K562 (cell line): ENCODE data around the gene DOLPP1. TPM values are rescaled to one million over a fixed set of nuclear protein-coding genes. Genes with fewer than 3 reads are reported as not detected.
A peak's percentile ranks its signal among the peaks of the same experiment; 100 is the strongest.

Source experiments
- ARHGAP35 ChIP-seq: fragments of 450-650 bp; IDR thresholded peaks from 2 replicates; pipeline ENCODE4 v1.6.1; 2018; ENCODE audit not compliant: partially characterized antibody
- BHLHE40 ChIP-seq: IDR thresholded peaks from 2 replicates; pipeline ENCODE4 v1.6.1; 2011; ENCODE audit warnings: low read length, improper control_type of control experiment
- CBFB ChIP-seq: sonication (generic); formaldehyde crosslinking; IDR thresholded peaks from 2 replicates; pipeline ENCODE4 v1.4.0; 2020; ENCODE audit warnings: mild to moderate bottlenecking, missing genetic modification reagents
- EGR1 ChIP-seq: fragments of 450-650 bp; conservative IDR thresholded peaks from 2 replicates; pipeline ENCODE4 v1.6.1; 2017; ENCODE audit warnings: mild to moderate bottlenecking
- FOS ChIP-seq: IDR thresholded peaks from 3 replicates; pipeline ENCODE4 v1.6.1; 2011; ENCODE audit not compliant: insufficient read length; ENCODE audit errors: extremely low read depth
- HDAC1 ChIP-seq, 2 experiments: fragments of 450-650 bp; IDR thresholded peaks; 2 replicates each; pipeline ENCODE4 v1.6.1; 2016 to 2017; ENCODE audit warnings: inconsistent platforms in 1 of 2, mild to moderate bottlenecking in 1 of 2, moderate library complexity in 1 of 2
- KDM2B ChIP-seq: fragments of 250-450 bp; sonication (Bioruptor Pico); IDR thresholded peaks from 2 replicates; pipeline ENCODE4 v1.8.0; 2021; ENCODE audit warnings: mild to moderate bottlenecking, moderate library complexity
- KDM5B ChIP-seq: fragments of 200-600 bp; sonication (generic); IDR thresholded peaks from 2 replicates; pipeline ENCODE4 v1.6.1; 2012; ENCODE audit warnings: low read depth, mild to moderate bottlenecking, moderate library complexity, low read length, control low read depth, inconsistent platforms; ENCODE audit not compliant: insufficient replicate concordance
- PCBP1 ChIP-seq: fragments of 200-400 bp; formaldehyde crosslinking; IDR thresholded peaks from 2 replicates; pipeline ENCODE4 v1.6.1; 2018; ENCODE audit warnings: mild to moderate bottlenecking, low read depth, low read length; ENCODE audit not compliant: poor library complexity, severe bottlenecking
- SP2 ChIP-seq: IDR thresholded peaks from 2 replicates; pipeline ENCODE4 v1.6.1; 2011; ENCODE audit warnings: mild to moderate bottlenecking, low read depth, low read length, moderate library complexity; ENCODE audit not compliant: poor library complexity, severe bottlenecking; ENCODE audit errors: extremely low read depth
- SREBF1 ChIP-seq: fragments of 150-350 bp; IDR thresholded peaks from 2 replicates; pipeline ENCODE4 v1.6.1; 2014; ENCODE audit warnings: antibody characterized with exemption, low read depth, low read length, borderline replicate concordance
- SRSF7 ChIP-seq: fragments of 200-400 bp; formaldehyde crosslinking; optimal IDR thresholded peaks from 2 replicates; pipeline ENCODE3; 2017; ENCODE audit warnings: mild to moderate bottlenecking, low read depth, low read length
- ZNF263 ChIP-seq: sonication (generic); formaldehyde crosslinking; IDR thresholded peaks from 2 replicates; pipeline ENCODE4 v1.8.0; 2022; ENCODE audit warnings: mild to moderate bottlenecking, missing genetic modification reagents, borderline replicate concordance
- ZNF586 ChIP-seq: fragments of 450-650 bp; formaldehyde crosslinking; conservative IDR thresholded peaks from 2 replicates; pipeline ENCODE4 v1.4.0; 2020; ENCODE audit warnings: mild to moderate bottlenecking, moderate library complexity
- polyA plus RNA-seq, 8 experiments: library from polyadenylated mRNA; depleted of rRNA in 4 of 8; stranded (reverse) in 5 of 8; unstranded in 3 of 8; fragments of >200 nt; fragmentation: Nextera tagmentation in 2 of 8; fragmentation: Illumina TruSeq in 1 of 8; extraction: Ambion mirVana in 2 of 8; extraction: Trizol in 1 of 8; gene quantifications; 2 replicates each; pipeline versions ENCODE4 v1.2.1 to v1.2.3, GENCODE V29; 2011 to 2014; ENCODE audit warnings: inconsistent platforms in 1 of 8, missing spikeins in 1 of 8
- total RNA-seq, 7 experiments: library from RNA; depleted of rRNA in 6 of 7; stranded (reverse); fragments of >200 nt in 6 of 7; fragmentation: Illumina TruSeq in 2 of 7; extraction: Trizol in 2 of 7; gene quantifications; 2 replicates each; pipeline versions ENCODE4 v1.2.1 to v1.2.3, GENCODE V29; 2011 to 2021; ENCODE audit warnings: low replicate concordance in 1 of 7
- TF ChIP-seq, protein P1 (sequence below): sonication (generic); IDR thresholded peaks from 2 replicates; pipeline ENCODE4 v1.6.1; 2016
- TF ChIP-seq, protein P2 (sequence below): fragments of 200-800 bp; sonication (Bioruptor generic); IDR thresholded peaks from 2 replicates; pipeline ENCODE4 v1.6.1; 2017; ENCODE audit warnings: missing genetic modification characterization, missing compliant biosample characterization
- TF ChIP-seq, protein P3 (sequence below): sonication (generic); formaldehyde crosslinking; IDR thresholded peaks from 2 replicates; pipeline ENCODE4 v1.8.1; 2023; ENCODE audit warnings: mild to moderate bottlenecking, missing genetic modification reagents, moderate library complexity
- TF ChIP-seq, protein P4 (sequence below), 3 experiments: fragments of 200-800 bp in 1 of 3; fragments of 250-450 bp in 1 of 3; fragments of 450-650 bp in 1 of 3; sonication (Bioruptor Pico) in 1 of 3; sonication (Bioruptor generic) in 1 of 3; formaldehyde crosslinking in 1 of 3; IDR thresholded peaks; 2 replicates each; pipeline versions ENCODE4 v1.6.1 to v1.8.0; 2016 to 2022; ENCODE audit warnings: mild to moderate bottlenecking in 2 of 3, missing genetic modification characterization in 2 of 3, missing compliant biosample characterization in 1 of 3, moderate library complexity in 1 of 3
- TF ChIP-seq, protein P5 (sequence below): fragments of 250-450 bp; sonication (Bioruptor Pico); IDR thresholded peaks from 2 replicates; pipeline ENCODE4 v1.8.0; 2021; ENCODE audit warnings: borderline replicate concordance, mild to moderate bottlenecking, moderate library complexity; ENCODE audit not compliant: poor library complexity, severe bottlenecking

DOLPP1 gene
- total and polyA plus RNA-seq, 9 of the 15 experiments (the other 6 are each of a cell fraction or from before 2014, with no cell fraction given) = 3.0 to 39.8 (median 30.5) TPM

DNA sequence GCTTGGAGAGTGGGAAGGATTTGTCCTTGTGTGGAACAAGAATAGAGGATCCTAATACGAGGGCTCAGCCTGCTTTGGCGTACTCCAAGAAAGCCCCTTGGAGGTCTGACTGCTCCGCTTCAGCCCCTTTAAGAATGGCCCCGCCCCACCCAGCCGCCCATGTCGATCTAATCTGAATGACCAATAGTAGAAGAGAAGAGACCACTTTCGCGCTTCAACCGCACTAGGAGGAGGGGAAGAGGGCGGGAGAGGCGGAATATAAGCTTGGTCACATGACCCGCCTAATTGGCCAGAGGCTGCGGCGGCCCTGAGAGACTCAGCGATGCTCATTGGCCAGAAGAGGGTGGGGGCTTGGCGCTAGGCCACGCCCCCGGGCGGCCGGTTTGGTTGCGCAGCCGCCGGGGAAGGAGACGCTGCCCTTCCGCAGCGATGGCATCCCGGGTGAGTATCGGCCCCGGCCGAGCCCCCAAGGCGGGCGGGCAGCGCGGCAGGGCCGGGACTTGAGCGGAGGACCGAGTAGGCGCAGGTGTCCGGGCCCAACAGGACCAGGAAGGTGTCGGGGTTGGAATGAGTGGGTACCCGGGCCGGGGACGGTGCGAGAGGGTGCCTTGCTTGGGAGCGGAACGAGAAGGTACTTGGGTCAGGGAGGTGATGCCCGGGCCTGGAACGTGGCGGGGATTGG lies 44.5 kb upstream of the DOLPP1 start, which contains the start of gene MIGA2 (continued):
- no peak for TF ChIP-seq SRSF7
- peak; percentile 59 for TF ChIP-seq FOS
- TF ChIP-seq PCBP1 = peak; percentile 55
- TF ChIP-seq, protein P1, sequence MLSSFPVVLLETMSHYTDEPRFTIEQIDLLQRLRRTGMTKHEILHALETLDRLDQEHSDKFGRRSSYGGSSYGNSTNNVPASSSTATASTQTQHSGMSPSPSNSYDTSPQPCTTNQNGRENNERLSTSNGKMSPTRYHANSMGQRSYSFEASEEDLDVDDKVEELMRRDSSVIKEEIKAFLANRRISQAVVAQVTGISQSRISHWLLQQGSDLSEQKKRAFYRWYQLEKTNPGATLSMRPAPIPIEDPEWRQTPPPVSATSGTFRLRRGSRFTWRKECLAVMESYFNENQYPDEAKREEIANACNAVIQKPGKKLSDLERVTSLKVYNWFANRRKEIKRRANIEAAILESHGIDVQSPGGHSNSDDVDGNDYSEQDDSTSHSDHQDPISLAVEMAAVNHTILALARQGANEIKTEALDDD = no peak
- TF ChIP-seq, protein P2, sequence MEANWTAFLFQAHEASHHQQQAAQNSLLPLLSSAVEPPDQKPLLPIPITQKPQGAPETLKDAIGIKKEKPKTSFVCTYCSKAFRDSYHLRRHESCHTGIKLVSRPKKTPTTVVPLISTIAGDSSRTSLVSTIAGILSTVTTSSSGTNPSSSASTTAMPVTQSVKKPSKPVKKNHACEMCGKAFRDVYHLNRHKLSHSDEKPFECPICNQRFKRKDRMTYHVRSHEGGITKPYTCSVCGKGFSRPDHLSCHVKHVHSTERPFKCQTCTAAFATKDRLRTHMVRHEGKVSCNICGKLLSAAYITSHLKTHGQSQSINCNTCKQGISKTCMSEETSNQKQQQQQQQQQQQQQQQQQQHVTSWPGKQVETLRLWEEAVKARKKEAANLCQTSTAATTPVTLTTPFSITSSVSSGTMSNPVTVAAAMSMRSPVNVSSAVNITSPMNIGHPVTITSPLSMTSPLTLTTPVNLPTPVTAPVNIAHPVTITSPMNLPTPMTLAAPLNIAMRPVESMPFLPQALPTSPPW (CRISPR knock-in tag) = peak; percentile 89
- peak; percentile 22; the same call in 1 of the 2 replicates for TF ChIP-seq CBFB (CRISPR knock-in tag)
- TF ChIP-seq ARHGAP35 = no peak
- TF ChIP-seq, protein P3, sequence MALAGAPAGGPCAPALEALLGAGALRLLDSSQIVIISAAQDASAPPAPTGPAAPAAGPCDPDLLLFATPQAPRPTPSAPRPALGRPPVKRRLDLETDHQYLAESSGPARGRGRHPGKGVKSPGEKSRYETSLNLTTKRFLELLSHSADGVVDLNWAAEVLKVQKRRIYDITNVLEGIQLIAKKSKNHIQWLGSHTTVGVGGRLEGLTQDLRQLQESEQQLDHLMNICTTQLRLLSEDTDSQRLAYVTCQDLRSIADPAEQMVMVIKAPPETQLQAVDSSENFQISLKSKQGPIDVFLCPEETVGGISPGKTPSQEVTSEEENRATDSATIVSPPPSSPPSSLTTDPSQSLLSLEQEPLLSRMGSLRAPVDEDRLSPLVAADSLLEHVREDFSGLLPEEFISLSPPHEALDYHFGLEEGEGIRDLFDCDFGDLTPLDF (CRISPR knock-in tag) = peak; percentile 68
- peak; percentile 52 for TF ChIP-seq EGR1
- peak; percentile 97 for TF ChIP-seq BHLHE40
- TF ChIP-seq SP2 = no peak
- TF ChIP-seq, protein P4, sequence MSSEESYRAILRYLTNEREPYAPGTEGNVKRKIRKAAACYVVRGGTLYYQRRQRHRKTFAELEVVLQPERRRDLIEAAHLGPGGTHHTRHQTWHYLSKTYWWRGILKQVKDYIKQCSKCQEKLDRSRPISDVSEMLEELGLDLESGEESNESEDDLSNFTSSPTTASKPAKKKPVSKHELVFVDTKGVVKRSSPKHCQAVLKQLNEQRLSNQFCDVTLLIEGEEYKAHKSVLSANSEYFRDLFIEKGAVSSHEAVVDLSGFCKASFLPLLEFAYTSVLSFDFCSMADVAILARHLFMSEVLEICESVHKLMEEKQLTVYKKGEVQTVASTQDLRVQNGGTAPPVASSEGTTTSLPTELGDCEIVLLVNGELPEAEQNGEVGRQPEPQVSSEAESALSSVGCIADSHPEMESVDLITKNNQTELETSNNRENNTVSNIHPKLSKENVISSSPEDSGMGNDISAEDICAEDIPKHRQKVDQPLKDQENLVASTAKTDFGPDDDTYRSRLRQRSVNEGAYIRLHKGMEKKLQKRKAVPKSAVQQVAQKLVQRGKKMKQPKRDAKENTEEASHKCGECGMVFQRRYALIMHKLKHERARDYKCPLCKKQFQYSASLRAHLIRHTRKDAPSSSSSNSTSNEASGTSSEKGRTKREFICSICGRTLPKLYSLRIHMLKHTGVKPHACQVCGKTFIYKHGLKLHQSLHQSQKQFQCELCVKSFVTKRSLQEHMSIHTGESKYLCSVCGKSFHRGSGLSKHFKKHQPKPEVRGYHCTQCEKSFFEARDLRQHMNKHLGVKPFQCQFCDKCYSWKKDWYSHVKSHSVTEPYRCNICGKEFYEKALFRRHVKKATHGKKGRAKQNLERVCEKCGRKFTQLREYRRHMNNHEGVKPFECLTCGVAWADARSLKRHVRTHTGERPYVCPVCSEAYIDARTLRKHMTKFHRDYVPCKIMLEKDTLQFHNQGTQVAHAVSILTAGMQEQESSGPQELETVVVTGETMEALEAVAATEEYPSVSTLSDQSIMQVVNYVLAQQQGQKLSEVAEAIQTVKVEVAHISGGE (CRISPR knock-in tag; IDR thresholded peaks at IDR 0.05) = peak in 2 of 3 experiments; percentile 74 to 93; a peak in 3 of 6 replicates
- no peak for TF ChIP-seq ZNF586 (CRISPR knock-in tag)
- TF ChIP-seq, protein P5, sequence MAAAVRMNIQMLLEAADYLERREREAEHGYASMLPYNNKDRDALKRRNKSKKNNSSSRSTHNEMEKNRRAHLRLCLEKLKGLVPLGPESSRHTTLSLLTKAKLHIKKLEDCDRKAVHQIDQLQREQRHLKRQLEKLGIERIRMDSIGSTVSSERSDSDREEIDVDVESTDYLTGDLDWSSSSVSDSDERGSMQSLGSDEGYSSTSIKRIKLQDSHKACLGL (CRISPR knock-in tag) = no peak
- TF ChIP-seq SREBF1 = no peak
- peak in 1 of 2 experiments; percentile 87; a peak in 2 of 4 replicates for TF ChIP-seq HDAC1 (IDR thresholded peaks at IDR 0.05)
- TF ChIP-seq ZNF263 (CRISPR knock-in tag) = no peak; the same call in 1 of the 2 replicates
- TF ChIP-seq KDM2B (CRISPR knock-in tag) = peak; percentile 81; the same call in 1 of the 2 replicates
- peak; percentile 73 for TF ChIP-seq KDM5B
